Activated CD4-positive, alpha-beta T cell treated with anti-CD3 and anti-CD28 coated beads for 24 hours (primary cell): Measurements from ENCODE around the gene KREMEN2.
A peak's percentile ranks its signal among the peaks of the same experiment; 100 is the strongest.

ENCODE experiments used
- DNase-seq, 2 donors: peaks; one replicate each; pipeline ENCODE4 v3.0.0-alpha.2; 2020; ENCODE audit warnings: low read depth in 2 of 2

The KREMEN2 gene

DNA sequence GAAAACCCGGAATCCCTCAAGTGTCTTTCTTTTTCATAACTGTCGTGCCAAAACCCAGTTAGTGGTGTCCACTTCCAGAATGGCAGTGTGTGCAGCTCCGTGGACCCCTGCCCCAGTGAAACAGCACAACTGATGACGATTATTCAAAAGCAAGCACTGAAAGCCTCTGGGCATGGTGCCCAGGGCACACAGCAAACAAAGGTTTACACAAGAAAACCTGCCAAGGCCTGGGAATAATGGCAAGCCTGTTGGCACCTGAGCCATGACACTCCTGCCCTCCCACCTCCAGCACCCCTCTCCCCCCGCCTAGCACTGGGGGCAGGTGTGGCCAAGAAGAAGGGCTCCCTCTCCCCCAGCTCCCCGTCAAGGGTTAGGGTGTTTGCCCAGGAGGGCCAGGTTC, 13.4 kb downstream of the KREMEN2 start:
- DNase-seq = no peak

DNA sequence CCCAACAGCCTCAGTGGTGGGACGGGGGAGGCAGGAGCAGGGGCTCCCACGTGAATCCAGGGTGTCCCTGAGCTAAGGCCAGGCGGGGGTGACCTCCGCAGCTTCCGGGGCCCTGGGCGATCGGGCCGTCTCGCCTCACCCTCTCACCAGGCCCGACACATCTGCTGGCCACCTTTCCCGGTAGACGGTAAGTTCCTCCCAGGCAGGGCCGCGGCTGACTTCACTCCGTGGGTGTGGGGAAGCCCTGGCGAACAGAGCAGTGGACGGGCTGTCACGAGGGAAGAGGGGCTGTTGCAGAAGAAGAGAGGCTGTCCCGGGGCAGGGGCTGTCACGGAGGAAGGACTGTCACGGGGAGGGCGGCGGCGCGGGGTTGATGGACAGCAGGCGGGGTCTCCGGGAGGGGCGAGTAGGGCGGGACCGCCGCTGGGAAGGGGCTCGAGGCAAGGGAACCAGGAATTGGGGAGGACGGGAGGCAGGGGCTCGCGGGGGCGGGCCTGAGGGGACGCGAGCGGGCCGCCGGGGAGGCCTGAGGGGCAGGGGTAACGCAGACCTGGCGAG, 15.7 kb downstream of the KREMEN2 start:
- DNase-seq = no peak

DNA sequence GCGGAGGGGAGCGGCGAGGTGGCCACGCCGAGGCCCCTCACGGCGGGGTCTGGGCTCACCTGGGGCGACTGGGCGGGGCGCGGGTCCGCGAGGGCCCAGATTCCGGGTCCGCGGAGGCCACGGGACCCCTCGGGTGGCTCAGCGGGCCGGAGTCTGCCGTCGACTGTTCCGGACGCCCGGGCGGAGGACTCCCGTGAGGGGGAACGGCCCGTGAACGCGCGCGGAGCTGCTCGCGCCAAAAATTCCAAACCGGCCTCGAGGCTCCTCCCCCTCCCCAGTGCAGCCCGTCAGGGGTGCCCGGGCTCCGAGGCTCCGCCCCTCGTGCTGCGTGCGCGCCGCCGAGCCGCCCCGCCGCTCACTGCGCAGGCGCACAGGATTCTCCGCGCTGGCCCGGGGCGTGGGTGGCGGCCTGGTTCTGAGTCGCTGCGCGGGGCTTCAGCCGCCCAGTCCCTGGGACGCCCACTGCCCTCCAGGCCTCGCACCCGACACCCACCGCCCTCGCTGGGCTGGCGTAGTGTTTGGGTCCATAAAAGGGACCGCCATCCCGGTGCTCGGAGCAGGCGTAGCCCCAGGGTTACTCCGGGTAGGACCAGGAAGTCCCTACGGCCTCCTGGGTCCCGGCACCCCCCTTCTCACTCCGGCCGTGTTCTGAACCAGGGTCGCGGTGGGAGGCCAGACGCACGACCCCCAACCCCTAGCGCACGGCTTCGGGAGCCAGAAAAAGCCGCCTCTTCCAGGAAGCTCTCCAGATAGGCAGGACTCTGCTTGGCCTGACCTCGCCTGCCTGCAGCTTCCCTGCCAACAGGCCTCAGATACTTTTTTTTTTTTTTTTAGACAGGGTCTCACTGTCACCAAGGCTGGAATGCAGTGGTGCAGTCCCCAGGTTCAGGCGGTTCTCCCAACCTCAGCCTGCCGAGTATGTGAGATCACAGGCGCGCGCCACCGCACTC, 16.4 kb downstream of the KREMEN2 start, which contains the start of gene PKMYT1:
TSS of gene PKMYT1 (minus strand) at position 220 of the 950 bp plus-strand sequence. CDS start 789 bp downstream, outside the sequence.
- DNase-seq = peak; percentile 92 to 96

DNA sequence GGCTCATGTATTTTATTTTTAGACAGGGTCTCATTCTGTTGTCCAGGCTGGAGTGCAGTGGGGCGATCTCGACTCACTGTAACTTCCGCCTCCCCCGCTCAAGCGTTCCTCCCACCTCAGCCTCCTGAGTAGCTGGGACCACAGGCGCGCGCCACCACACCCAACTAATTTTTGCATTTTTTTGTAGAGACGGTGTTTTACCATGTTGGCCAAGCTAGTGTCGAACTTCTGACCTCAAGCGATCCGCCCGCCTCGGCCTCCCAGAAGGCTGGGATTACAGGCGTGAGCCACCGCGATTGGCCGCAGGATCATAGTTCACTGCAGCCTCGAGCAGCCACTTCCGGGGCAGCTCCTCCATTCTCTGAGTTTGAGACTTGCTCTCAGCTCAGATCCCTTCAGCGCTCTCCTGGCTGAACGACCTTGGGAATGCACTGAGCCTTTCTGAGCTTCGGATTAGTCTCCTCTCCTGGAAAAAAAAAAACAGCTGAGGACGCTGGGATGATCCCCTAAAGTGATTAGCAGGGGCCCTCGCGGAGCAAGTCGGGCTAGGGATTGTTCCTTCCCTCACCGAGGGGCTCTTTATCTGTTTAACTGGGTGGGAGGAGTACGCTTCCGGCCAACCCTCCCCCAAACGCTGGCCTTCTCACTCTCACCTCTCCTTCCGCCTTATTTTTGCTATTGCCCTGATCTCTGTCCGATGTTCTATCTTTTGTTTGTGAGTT, 17.3 kb downstream of the KREMEN2 start:
- no peak for DNase-seq

DNA sequence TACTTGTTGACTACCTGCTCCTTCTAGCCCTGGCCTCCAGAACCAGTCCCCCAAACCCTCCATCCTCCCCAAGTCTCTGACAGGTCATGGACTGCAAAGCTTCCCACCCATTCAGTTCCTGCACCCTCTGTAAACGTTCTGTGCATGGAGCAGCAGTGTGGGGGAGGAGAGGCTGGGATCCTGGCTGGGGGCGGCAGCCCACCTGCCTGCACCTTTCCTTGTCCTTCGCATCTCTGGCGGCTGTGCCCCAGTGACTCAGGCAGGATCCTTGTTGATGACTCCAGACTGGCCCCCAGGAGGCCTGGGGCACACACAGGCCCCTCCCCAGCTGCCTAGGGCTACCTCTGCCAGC, 17.8 kb downstream of the KREMEN2 start:
- no peak for DNase-seq

DNA sequence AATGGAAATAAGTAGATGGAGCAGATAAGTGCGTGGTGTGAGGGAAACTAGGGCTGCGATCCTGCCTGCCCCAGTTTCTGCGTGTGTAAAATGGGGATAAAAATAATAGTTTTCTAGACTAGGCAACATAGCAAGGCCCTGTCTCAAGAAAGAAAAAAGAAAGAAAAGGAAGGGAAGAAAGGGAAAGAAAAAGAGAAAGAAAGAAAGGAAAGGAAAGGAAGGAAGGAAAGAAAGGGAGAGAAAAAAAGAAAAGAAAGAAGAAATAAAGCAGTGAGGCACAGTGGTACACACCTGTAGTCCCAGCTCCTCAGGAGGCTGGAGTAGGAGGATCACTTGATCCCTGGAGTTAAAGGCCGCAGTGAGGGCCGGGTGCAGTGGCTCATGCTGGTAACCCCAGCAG, 18.3 kb downstream of the KREMEN2 start:
- DNase-seq = no peak

DNA sequence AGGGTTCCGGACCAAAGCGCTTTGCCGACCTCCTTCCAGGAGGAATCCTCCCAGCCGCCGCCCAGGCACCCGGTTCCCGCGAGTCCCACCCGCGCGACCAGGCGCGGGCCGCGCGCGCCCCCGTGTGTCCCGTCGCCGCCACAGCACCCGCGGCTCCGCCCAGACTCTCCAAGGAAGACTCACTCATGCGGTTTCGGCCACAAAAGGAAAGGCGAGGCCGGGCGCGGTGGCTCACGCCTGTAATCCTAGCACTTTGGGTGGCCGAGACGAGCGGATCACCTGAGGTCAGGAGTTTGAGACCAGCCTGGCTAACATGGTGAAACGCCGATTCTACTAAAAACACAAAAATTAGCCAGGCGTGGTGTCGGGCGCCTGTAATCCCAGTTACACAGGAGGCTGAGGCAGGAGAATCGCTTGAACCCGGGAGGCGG, 19.6 kb downstream of the KREMEN2 start:
- DNase-seq = peak; percentile 57 to 73

DNA sequence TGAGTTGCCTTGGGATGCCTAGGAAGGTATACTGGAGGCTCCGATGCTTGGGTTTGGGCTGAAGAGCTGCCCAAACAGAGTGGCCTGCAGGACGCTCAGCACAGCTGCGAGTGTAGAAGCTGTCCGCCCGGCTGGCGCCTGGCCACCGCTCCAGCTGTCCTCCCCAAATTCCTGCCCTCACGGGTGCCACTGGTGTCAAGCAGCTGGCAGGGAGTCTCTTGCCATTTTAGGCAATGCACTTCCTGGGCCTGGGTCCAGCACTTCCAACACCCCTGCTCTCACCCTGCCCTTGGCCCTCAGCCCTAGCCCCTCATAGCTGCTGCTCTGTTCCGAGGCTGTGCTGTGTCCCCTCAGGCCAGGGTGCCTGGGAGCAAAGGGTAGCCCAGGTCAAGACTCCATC, 21.4 kb downstream of the KREMEN2 start:
- no peak for DNase-seq

DNA sequence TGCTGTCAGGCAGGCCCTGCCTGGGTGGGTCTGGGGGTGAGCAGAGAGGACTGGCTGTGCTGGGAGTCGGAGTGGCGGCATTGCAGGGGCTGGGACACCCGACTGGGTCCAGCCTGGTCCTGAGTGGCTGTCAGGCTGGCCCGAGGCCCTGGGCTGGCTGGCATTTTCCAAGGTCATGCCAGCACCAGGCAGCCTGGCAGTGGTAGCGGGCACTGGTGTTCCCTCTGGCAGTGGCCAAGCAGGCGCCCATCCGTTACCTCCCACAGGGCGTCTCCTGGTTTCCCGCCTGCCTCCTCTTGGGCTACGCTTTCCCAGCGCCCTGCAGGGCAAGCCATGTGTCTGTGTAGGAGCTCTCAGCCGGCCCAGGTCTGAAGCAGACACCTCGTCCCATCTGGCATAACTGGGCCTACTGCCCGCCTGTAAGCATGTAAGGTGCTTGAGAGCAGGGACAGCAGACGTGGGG, 21.8 kb downstream of the KREMEN2 start:
- DNase-seq = no peak

DNA sequence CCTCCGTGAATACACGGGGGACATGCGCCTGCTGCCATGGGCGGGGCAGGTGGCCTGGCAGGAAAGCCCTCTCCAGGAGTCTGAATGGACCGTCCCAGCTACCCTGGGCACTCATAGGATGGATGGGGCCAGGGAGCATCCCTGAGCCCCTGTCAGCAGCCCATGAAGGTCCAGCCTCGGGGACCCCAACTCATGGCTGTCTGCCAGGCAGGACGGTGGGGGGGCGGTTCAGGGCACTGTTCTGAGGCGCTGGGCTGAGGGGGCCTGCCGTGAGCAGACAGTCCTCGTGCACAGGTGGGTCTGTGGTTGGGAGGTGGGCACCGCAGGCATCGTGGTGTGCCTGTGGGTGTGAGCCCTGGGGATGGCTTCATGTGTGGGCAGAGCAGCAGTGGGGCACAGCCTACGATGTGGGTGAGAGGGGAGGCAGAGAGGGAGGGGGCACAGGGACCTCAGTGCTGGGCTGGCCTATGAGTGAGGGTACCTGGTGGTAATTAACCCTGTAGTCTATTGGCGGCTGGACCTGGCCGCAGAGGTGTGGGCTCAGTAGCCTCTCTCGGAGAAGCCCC, 22.6 kb downstream of the KREMEN2 start:
- no peak for DNase-seq

DNA sequence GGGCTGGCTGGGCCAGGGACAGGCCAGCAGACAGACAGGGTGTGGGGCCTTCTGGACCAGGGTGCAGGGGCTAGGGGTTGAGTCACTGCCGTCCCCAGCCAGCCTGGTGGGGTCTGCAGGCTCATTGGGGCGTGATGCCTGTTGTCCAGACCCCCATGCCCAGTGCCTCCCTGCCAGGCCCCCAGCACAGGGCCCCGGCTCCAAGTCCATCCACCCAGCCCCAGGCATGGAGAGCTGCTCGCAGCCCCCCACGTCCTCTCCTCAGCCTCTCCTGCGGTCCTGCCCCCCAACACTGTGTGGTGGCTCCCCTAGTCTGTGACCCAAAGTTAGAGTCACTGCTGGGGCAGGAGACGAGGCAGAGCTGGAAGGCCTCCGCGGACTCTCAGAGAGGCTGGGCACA, 23.2 kb downstream of the KREMEN2 start:
- no peak for DNase-seq

DNA sequence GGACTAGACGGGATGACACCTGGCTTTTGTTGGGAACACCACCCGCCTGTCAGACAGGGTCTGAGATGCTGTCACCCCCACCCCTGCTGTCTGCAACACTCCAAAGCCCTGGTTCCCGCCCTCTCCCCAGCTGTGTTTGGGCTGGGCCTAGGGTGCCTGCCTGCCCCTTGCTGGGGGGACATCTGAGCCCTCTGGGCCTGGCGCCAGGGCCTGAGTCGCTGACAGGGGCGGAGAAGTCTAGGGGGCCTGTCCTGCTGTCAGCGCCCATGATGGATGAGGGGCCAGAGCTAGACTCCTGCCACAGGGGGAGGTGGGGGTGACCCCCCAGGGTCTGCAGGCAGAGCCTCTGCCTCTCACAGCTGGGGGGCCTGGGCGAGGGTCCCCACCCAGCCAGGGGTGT, 23.8 kb downstream of the KREMEN2 start:
- no peak for DNase-seq

DNA sequence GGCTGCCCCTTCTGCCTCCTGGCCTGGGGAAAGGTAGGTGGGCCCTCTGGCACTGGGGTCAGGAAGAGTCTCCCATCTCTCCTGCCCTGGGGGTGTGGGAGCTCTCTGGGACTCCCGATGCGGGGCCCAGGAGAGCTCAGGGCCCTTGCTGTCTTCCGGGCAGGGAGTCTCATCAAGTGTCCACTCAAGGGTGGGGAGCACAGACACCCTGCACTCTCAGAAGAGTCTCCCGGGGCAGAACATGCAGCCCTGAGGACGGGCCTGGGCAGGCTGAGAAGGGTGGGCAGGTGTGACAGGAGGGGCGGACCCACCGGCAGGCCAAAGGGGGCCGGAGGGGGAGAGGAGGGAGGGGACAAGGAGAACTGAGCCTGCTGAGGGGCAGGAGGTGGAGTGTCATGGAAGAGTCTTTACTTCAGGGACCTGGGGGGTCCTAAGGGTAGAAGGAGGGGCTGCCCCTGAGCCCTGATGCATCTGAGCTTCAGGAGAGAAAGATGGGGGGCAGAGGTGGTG, 24.6 kb downstream of the KREMEN2 start:
- no peak for DNase-seq

DNA sequence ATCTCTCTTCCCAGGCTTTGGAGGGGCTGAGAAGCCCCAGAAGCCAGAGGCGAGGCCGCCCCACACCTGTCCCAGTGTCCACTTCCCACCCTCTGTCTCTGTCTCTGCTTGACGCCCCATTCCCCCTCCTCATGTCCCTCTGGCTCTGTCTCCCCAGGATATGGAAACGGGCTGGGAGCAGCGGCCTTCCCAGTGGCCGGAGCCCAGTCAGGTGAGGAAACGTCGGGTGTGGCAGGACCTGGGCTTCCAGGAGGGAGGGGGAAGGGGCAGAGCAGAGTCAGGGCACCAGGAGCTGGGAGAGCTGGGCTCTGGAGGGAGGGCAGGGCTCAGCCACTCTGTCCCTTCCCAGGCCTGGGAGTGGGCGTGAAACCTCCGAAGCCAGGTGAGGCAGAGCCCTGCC, 26.8 kb downstream of the KREMEN2 start:
- no peak for DNase-seq

DNA sequence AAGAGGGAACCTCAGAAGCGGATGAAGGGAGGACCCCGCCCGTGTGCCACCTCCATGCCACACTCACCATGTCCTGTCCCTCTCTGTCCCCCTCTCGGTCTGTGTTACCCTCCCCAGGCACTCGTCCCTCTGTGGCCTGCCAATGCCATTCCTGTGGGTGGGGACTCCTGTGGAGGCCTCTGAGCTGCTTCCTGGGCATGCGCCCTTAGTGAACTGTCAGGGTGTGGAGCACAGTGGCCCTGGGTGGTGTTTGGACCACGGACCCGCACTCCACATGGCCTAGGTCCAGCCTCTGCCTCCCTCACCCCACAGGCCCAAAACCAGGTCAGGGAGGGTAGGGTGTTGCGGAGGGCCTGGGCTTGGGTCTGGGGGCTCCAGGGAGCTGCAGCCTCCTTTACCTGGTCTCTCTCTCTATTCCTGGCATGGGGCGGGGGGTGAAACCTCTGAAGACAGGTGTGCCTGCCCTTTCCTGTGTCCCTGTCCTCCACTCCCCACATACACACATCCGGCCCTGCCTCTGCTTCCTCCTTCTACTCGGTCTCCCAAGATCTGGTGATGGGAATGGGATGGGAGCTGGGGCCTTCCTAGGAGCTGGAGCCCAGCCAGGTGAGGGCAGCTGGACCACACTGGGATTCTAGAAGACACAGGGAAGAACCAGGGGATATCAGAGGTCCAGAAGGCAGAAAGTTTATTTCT, 27.6 kb downstream of the KREMEN2 start:
- no peak for DNase-seq

DNA sequence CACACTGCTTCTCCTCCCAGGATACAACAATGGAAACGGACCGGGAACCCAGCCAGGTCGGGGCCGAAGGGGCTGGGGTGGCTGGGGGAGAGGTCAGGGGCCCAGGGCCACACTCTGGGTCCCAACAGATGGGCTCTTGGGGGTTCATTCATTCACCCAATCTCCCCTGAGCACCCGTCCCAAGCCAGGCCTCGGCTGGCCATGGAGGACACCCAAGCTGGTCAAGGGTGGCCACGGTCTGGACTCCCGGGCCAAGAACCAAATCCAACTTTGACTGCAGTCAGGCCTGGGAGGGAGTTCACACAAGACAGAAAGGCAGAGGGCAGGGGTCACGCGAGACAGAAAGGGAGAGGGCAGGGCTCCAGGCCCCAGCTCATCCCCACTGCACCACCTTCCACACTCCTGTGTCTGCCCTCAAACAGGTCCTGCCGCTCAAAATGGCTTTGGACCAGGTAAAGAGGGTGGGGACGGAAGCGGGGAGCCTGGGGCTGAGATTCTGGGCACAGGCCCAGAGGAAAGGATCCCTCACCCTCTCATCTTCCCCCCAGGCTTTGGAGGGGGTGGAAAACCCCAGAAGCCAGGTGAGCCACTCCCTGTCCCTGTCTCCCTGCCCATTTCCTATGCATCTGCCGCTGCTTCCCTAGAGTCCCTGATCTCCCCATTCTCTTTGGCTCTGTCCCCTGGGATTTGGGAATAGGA, 28.5 kb downstream of the KREMEN2 start:
- no peak for DNase-seq

DNA sequence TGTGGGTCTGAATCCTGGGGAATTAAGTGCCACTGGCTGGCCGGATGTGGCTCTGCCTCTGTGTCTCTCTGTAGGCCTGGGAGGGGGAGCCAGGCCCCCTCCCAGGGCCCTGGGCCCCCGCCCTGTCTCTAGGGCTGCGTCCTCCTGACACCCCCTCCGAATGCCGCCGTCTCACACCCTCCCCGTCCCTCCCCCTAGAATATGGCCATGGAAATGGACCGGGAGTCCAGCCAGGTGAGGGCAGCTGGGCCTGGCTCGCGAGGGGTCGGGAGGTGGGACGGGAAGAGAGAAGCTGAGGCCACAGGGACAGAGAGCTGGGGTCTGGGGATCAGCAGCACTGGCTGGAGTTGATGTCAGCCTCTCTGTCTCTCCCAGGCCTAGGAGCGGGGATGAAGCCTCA, 32.2 kb downstream of the KREMEN2 start:
- no peak for DNase-seq

DNA sequence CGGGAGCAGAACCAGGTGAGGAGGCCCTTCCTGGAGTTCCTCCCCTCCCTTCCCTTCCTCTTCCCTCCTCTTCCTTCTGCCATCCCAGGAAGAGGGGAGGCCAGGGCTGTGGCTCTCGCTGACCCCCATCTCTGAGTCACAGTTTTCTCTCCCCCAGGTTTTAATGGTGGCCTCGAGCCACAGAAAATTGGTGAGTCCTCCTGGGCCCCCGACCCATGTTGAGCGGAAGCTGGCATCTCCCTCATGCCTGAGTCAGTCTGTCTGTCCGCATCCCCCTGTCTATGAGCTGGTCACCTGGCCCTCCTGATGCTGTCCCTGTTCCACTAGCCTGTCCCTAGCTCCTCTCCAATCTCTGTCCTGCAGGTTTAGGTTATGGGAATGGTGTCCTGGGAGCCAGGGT, 35.9 kb downstream of the KREMEN2 start:
- no peak for DNase-seq

DNA sequence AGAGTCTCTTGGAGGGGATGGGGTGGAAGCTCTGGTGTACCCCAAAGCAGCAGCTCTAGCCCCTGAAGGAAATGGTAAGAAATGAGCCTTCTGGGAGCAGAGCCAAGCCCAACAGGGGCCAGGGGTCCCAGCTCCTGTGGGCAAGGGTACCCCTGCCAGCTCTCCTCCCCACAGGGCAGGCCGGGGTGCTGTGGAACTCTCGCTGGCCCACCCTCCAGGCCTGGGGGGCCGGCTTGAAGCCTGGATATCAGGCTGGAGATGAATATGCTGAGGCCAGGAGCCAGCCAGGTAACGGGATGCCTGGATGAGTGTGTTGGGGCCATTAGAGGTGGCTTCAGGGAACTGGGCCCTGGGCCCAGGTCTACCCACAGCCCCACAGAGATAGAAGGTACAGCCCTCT, 36.5 kb downstream of the KREMEN2 start:
- DNase-seq = no peak

DNA sequence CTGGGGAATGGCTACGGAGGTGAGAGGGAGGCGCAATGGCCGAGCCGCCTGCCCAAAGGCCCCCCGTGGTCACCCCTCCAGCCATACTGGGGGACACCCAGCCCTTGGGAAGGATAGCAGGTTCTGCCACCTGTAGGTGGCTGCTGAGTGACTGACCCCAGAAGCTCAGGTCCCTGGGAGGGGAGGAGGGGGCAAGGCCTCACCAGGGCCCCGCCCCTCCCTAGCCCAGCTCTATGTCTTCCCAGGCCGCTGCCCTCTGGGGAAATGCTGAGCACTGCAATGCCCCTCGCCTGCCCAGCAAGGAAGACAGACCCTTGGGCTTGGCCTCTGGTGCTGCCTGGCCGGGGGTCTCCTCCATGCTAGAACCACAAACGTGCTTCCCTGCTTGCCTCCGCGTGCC, 37.2 kb downstream of the KREMEN2 start:
- DNase-seq = no peak
